ENCODE results near the gene SLC16A2.
A peak's percentile ranks its signal among the peaks of the same experiment; 100 is the strongest.

The SLC16A2 gene

DNA sequence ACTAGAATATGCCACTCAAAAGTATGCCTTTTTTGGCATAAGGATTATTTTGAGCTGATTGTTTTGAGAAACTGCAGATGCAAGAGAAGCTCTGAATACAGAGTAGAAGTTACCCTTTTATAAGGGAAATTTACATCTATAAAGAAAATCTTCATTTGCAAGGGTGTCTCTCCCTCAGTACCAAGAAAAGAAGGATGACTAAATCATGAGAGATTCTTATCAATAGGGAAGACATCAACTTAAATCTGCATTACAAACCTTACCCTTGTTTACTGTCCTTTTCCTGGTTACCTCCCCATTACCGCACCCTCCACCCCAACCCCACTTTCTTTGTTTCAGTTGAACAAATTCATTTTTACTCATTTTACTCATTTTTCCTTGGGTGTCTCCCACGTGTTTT is 130.6 kb downstream of the SLC16A2 start:
- peaks cover 8% of the 10 kb centered on the region for H3K27me3 Mint-ChIP-seq (ENCODE audit: low read depth)
- peaks cover 8% of the 10 kb centered on the region for H3K9me3 Mint-ChIP-seq
- no peak overlapping the region for H3K4me3 Mint-ChIP-seq
- TF ChIP-seq CTCF (IDR thresholded peaks at IDR 0.05; ENCODE audit: unreplicated experiment in 3 of 3), result no peak
- peaks cover 5% of the 10 kb centered on the region for H3K4me1 Mint-ChIP-seq
- H3K36me3 Mint-ChIP-seq (ENCODE audit: low read depth), result no peaks in the 10 kb centered on the region
- H3K27ac Mint-ChIP-seq, result no peak overlapping the region

DNA sequence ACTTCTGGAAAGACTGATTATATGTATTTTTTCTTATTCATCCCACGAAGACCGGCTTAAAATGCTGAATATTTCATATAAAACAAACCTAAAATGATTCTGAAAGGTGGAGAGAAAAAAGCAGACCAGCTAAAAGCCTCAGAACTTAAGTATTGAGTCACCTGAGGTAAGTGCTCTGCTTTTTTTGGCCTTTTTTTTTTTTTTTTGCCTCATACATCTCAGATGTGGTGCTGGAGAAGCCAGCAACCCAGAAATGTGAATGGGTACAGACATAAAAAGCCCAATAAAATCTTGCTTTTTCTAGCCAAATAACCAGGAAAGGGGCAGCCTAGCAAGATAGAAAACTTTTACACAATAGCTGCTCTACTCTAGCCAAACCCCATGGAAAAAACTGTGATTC is 136.1 kb downstream of the SLC16A2 start:
- no peak for TF ChIP-seq CTCF (IDR thresholded peaks at IDR 0.05; ENCODE audit: unreplicated experiment in 3 of 3)
- H3K4me3 Mint-ChIP-seq, result no peak overlapping the region
- H3K27ac Mint-ChIP-seq, result no peak overlapping the region
- peaks cover 3% of the 10 kb centered on the region for H3K27me3 Mint-ChIP-seq (ENCODE audit: low read depth)
- peaks cover 6% of the 10 kb centered on the region for H3K9me3 Mint-ChIP-seq
- H3K36me3 Mint-ChIP-seq (ENCODE audit: low read depth), result no peaks in the 10 kb centered on the region
- H3K4me1 Mint-ChIP-seq, result no peaks in the 10 kb centered on the region

GRCh38 chrX:74578137-74578536 is 156.8 kb downstream of the SLC16A2 start:
- Mint-ChIP-seq H3K9me3 (peaks cover 4% of the 10 kb centered on the region), H3K4me1 (peaks cover 6% of the 10 kb centered on the region), H3K36me3 (ENCODE audit: low read depth) (peaks cover 4% of the 10 kb centered on the region), H3K27ac (no peak overlapping the region), H3K4me3 (no peak overlapping the region), H3K27me3 (ENCODE audit: low read depth) (no peaks in the 10 kb centered on the region)
- no peak for TF ChIP-seq CTCF (IDR thresholded peaks at IDR 0.05; ENCODE audit: unreplicated experiment in 3 of 3)

DNA sequence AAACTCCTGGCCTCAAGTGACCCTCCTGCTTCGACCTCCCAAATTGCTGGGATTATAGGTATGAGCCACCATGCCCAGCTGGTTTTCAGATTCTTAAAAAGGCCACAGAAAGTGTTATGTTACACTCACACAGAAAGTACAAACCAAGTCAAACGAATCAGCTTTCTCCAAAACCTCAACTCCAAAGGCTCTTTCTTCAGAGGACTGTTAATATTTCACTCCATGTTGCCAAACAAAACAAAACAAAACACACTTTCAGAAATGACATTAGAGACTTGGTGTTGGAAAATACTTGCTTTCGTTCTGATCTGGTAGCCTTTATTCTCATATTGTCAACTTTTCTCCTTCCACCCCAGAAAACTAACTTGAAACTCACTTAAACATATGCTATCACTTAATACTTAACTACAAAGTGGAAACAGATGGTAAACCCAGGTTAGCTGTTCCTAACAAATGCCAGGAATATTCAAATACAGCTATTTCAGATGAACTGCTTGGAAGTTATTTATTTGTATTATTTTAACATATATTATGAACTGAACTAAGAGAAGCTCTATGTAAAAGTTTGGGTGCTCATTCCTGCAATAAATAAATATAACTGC is 158.4 kb downstream of the SLC16A2 start:
- no peak for TF ChIP-seq CTCF (IDR thresholded peaks at IDR 0.05; ENCODE audit: unreplicated experiment in 3 of 3)
- Mint-ChIP-seq H3K9me3 (peaks cover 3% of the 10 kb centered on the region), H3K4me1 (peaks cover 6% of the 10 kb centered on the region), H3K27me3 (ENCODE audit: low read depth) (no peaks in the 10 kb centered on the region), H3K4me3 (no peak overlapping the region), H3K27ac (peak overlapping the region; percentile 8 to 83 (median 58)), H3K36me3 (ENCODE audit: low read depth) (peaks cover 5% of the 10 kb centered on the region)
